Pancreas (tissue), 10 donors: ENCODE data around the gene OSBPL2. TPM values are rescaled to one million over a fixed set of nuclear protein-coding genes. Genes with fewer than 3 reads are reported as not detected.
A peak's percentile ranks its signal among the peaks of the same experiment; 100 is the strongest.

Experiments used
- ATAC-seq, 4 donors: fragments of 200-7000 bp; cut with Tn5 transposase; one replicate each; pipeline versions ENCODE4 v1.8.0 to v1.9.1; 2020; ENCODE audit warnings: mild to moderate bottlenecking in 4 of 4, moderate library complexity in 4 of 4
- DNase-seq, 6 donors: peaks; one replicate each; pipeline ENCODE4 v3.0.0-alpha.2; 2020
- FAIRE-seq: peaks from 2 replicates; lab custom pipeline; 2012; peaks lifted over from hg19 to GRCh38; lab: Jason Lieb, UNC
- H3K27ac ChIP-seq, 4 donors: fragments of 200-600 bp; sonication (generic); 1 replicate in 3 of 4; 2 replicates in 1 of 4; pipeline versions ENCODE4 v1.5.0 to v1.8.0; 2020
- H3K27me3 ChIP-seq, 4 donors: fragments of 200-600 bp; one replicate each; pipeline ENCODE4 v1.8.0; 2021
- H3K36me3 ChIP-seq, 3 donors: fragments of 200-600 bp; sonication (generic) in 1 of 3; one replicate each; pipeline versions ENCODE4 v1.5.0 to v1.8.0; 2020 to 2021
- H3K4me1 ChIP-seq, 3 donors: fragments of 200-600 bp; one replicate each; pipeline ENCODE4 v1.8.0; 2021
- H3K4me3 ChIP-seq, 4 donors: fragments of 200-600 bp; sonication (generic) in 2 of 4; one replicate each; pipeline versions ENCODE4 v1.5.0 to v1.8.0; 2020 to 2021
- H3K9me3 ChIP-seq, 4 donors: fragments of 200-600 bp; one replicate each; pipeline ENCODE4 v1.8.0; 2021
- WGBS, 2 donors: extraction: QIAGEN DNeasy Blood & Tissue Kit; methylation state at CpG; one replicate each; pipeline ENCODE4 v1.1.7; 2013; 5-methylcytosine and 5-hydroxymethylcytosine counted together
- intact Hi-C, 3 donors: fragments of 100-400 bp; cut with DNase I; formaldehyde crosslinking; loops; one replicate each; pipeline versions ENCODE4 v1.11.1 to v1.14.2; 2022
- polyA plus RNA-seq, 2 donors: library from polyadenylated mRNA; stranded (reverse); fragments of 200-250 nt; gene quantifications; one replicate each; pipeline ENCODE4 v1.2.3, GENCODE V29; 2013
- total RNA-seq, 6 donors: library from RNA; stranded (reverse); fragmentation: NEBNext Ultra II Directional in 4 of 6; extraction: Animal tissue kit (Norgen Biotek cat#: 25700) in 4 of 6; gene quantifications; one replicate each; pipeline versions ENCODE4 v1.2.1 to v1.2.4, GENCODE V29; 2021 to 2023
- TF ChIP-seq, protein P1 (sequence below), 4 donors: fragments of 200-600 bp; sonication (generic) in 3 of 4; IDR thresholded peaks; one replicate each; pipeline versions ENCODE4 v1.5.0 to v1.8.0; 2021; ENCODE audit warnings: antibody characterized with exemption in 4 of 4
- donor health status: healthy with polysubstance abuse.
- donor health status: DM: no; HTN: no; CAD: no; lungs with moderate emphysema.
- donor health status: DM: no; HTN: no; CAD: no.
- donor health status: control.
- donor health status: control.
- donor health status: Bipolar disorder and iron deficiency.
- donor health status: DM: yes; HTN: yes; CAD: no.
- donor health status: DM: no; HTN: no; CAD: no.
- donor health status: DM: no; HTN: no; CAD: no.
- donor health status: DM: yes; HTN: yes; CAD: no.

The OSBPL2 gene
- total and polyA plus RNA-seq, 8 donors: 33.3 to 56.8 (median 47.0) TPM

GRCh38 chr20:62331347-62331746 lies 93.0 kb downstream of the OSBPL2 start:
- WGBS, 2 donors: 94% methylated on average over 19 of the region's 19 CpGs
- Histone ChIP-seq H3K9me3 (no peaks in the 10 kb centered on the region), H3K36me3 (peaks cover 0 to 60% (median 0%) of the 10 kb centered on the region in 3 donors), H3K27ac (no peak overlapping the region), H3K4me3 (no peak overlapping the region), H3K27me3 (no peaks in the 10 kb centered on the region), H3K4me1 (no peaks in the 10 kb centered on the region)
- FAIRE-seq (no peak), ATAC-seq (no peak), DNase-seq (peak in 1 of 6 donors; percentile 43)
- intact Hi-C loops: no loop called here
- TF ChIP-seq, protein P1, sequence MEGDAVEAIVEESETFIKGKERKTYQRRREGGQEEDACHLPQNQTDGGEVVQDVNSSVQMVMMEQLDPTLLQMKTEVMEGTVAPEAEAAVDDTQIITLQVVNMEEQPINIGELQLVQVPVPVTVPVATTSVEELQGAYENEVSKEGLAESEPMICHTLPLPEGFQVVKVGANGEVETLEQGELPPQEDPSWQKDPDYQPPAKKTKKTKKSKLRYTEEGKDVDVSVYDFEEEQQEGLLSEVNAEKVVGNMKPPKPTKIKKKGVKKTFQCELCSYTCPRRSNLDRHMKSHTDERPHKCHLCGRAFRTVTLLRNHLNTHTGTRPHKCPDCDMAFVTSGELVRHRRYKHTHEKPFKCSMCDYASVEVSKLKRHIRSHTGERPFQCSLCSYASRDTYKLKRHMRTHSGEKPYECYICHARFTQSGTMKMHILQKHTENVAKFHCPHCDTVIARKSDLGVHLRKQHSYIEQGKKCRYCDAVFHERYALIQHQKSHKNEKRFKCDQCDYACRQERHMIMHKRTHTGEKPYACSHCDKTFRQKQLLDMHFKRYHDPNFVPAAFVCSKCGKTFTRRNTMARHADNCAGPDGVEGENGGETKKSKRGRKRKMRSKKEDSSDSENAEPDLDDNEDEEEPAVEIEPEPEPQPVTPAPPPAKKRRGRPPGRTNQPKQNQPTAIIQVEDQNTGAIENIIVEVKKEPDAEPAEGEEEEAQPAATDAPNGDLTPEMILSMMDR (IDR thresholded peaks at IDR 0.05): no peak

GRCh38 chr20:62332421-62332820 lies 94.1 kb downstream of the OSBPL2 start:
- H3K36me3 ChIP-seq: peaks cover 0 to 57% (median 0%) of the 10 kb centered on the region in 3 donors
- no peak for ATAC-seq
- intact Hi-C loops: no loop called here
- DNase-seq: peak in 2 of 6 donors; percentile 26 to 60
- H3K27me3 ChIP-seq: no peaks in the 10 kb centered on the region
- no peaks in the 10 kb centered on the region for H3K9me3 ChIP-seq
- no peak overlapping the region for H3K27ac ChIP-seq
- TF ChIP-seq, protein P1 (IDR thresholded peaks at IDR 0.05): no peak
- 84 to 86% methylated on average over 16 of the region's 16 CpGs for WGBS, 2 donors
- H3K4me1 ChIP-seq: no peaks in the 10 kb centered on the region
- no peak for FAIRE-seq
- H3K4me3 ChIP-seq: no peak overlapping the region

DNA sequence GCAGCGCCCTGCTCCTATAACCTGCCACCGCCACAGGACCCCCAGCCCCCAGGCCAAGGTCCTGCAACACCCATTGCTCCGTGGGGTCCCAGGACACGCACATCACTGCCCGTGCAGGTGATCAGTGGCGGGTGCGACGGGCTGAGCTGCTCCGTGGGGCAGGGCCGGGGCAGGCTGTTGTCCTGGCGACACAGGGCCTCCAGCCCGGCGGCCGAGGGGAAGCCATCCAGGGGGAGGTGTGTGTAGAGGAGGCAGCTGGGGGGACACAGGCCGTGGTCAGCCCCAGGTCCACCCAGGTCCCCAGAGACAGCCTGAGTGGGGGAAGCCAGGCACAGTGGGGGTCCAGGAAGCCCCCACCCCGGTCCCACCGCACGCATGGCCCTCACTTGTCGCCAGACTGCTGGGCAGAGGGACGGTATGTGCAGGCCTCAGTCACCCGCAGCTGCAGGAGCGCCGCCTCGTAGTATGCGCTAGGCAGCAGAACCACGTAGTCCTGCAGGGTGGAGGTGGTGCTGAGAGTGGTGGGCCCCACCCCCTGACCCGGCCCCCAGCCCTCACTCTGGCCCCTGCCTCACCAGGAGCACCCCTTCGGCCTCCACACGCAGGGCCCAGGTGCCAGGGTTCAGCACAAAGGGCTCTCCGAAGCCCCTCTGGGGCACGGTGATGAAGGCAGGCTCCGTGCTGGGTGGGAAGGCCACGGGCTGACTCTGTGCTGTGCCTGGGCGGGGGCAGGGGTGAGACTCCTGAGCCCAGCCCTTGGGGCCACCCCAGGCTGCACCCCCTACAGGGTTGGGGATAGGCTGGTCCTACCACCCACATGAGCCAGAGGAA lies 94.9 kb downstream of the OSBPL2 start:
- no peaks in the 10 kb centered on the region for H3K9me3 ChIP-seq
- 95 to 96% methylated on average over 29 to 34 of the region's 34 CpGs for WGBS, 2 donors
- TF ChIP-seq, protein P1 (IDR thresholded peaks at IDR 0.05): no peak
- H3K36me3 ChIP-seq: peaks cover 0 to 55% (median 6%) of the 10 kb centered on the region in 3 donors
- ATAC-seq (no peak), DNase-seq (peak in 1 of 6 donors; percentile 76), FAIRE-seq (no peak)
- no peaks in the 10 kb centered on the region for H3K27me3 ChIP-seq
- intact Hi-C loops: no loop called here
- no peak overlapping the region for H3K27ac ChIP-seq
- no peaks in the 10 kb centered on the region for H3K4me1 ChIP-seq
- H3K4me3 ChIP-seq: no peak overlapping the region

DNA sequence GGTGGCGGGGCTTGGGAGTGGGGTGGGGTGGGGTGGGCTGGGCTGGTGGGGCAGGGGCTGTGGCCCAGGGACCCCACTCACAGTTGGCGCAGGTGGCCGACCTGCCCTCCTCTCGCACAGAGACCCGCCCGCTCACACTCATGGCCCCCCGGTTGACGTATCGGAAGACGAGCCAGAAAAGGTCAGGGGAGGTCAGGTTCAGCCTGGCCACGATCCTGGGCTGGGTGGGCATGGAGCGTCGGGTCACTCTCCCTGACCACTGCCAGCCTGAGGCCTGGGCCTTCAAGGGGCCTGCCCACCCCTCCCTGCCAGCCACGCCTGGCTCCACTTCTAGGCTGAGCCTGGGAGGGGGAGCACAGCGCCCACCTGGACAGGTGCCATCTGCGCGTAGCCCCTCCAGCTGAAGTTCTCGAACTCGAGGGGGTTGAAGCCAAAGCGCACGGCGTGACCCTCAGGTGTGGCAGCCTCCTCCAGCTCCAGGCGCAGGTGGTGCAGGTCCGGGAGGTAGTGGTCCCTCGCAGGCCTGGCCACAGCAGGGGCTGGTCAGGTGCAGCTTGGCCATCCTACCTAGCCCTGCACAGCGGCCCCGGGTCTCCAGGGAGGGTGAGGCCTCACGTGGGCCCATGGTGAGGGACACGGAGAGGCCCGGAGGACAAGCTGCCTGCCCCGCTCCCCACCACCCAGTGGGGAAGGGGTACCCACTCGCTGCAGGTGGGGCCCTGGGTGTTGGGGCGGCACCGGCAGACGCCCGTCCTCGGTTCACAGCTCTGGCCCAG lies 95.7 kb downstream of the OSBPL2 start:
- TF ChIP-seq, protein P1 (IDR thresholded peaks at IDR 0.05): no peak
- Histone ChIP-seq H3K27ac (no peak overlapping the region), H3K9me3 (no peaks in the 10 kb centered on the region), H3K4me1 (no peaks in the 10 kb centered on the region), H3K27me3 (no peaks in the 10 kb centered on the region), H3K4me3 (no peak overlapping the region), H3K36me3 (peaks cover 0 to 51% (median 7%) of the 10 kb centered on the region in 3 donors)
- DNase-seq (peak in 2 of 6 donors; percentile 39 to 80), FAIRE-seq (no peak), ATAC-seq (no peak)
- intact Hi-C loops: no loop called here
- WGBS, 2 donors: 86 to 87% methylated on average over 25 to 37 of the region's 37 CpGs
